NCI-H187 treated with DMSO at 0.1 percent for 48 hours (cell line): ENCODE data around the gene AQP5.
"Not testable (repeated sequence)": the region's sequence is repeated elsewhere in the genome, so short reads cannot be mapped to it uniquely, and the experiment has no call there.

Experiments
- DNase-seq: peaks from one replicate; lab custom pipeline; 2025; lab: John Stamatoyannopoulos, UW

Gene AQP5

GRCh38 chr12:49980501-49981349, 19.1 kb downstream of the AQP5 start:
- DNase-seq = no peak

DNA sequence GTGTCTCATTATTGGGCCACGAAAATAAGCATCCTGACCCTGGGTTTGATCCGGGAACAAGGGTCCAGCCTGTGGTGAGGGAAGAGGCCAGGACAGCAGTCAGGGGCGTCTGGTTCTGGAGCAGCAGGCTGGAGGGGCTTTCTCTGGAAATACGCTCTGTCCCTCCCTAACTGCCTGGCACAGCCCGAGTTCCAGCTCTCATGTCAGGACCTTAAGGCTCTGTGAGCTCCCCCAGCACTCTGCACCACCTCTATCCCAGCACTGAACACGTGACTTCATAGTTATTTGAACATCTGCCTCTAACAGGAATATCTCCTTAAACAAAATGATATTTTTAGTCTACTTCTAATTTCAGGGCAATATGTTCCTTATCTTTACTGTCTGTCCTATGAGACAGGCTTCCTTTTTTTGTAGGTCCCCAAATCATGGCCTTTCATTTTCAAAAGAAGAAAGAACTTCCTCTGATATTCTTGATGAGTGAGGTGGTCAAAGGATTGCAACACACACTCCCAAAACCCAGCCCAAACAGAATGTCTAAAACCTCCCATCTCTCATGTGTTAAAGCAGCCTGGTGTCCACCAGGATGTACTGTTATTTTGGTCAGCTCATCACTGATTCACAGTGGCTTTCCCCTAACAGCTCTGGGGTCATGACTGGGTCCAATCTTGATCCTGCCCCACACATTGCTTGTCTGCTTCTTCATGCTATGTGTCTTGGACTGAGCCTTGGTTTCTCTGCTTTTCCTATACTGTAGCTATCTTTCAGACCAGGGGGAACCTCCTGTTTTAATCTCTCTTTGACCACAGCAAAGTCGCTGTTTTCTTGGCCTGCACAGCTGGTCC, 20.8 kb downstream of the AQP5 start:
- no peak for DNase-seq

DNA sequence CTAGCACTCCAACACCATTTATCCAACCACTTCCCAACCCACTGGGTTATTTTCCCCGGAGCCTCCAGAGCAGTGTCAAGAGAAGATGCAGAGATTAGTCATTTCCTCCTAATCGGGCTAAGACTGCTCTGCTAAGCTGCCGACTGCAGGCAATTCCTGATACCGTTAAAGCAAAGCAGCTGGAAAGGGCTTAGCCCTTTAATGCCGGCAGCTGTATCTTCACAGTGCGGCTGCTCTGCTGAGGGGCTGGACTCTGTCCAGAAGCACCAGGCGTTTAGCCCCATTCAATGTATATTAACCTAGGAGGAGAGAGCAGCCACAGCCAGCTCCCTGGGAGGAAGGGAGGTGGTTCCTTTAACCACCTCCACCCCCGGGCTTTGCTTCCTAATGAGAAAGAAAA, 22.2 kb downstream of the AQP5 start:
- no peak for DNase-seq

DNA sequence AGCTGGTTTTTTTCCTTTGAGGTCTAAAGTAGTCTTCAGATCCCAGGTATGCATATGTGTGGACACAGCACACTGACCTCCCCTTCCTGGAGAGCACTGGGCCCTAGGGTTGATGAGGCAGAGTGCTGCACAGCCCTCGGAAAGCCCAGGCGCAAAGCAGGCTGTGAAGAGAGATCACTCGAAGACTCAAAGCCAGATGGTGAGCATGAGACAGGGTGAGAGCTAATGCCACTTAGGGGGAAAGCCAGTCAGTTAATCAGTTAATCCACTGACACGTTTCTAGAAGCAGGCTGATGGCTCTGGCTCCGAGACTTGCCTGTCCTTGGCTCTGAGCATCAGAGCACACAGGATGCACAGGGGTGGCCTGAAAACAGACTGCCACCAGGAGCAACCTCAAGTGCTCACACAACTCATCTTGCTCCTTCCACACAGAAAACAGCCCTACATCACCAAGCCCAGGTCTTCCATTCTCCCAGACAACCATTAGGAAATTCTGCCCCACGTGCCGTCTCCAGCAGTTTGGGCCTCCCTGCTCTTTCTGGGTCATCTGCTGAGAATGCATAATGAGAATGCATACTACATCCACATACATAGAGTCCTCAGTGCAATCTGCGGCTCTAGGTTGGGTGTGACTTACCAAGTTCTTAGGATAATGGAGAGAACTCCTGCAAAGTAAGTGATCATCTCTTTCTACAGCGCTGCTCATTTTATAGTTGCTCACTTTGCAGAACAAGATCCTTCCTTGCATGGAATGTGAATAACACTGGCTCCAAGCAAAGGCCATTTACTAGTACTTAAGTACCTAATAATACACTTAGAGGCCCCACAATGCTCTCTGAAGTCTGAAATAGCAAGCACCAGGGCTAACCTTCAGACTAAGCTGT, 23.0 kb downstream of the AQP5 start:
- no peak for DNase-seq

DNA sequence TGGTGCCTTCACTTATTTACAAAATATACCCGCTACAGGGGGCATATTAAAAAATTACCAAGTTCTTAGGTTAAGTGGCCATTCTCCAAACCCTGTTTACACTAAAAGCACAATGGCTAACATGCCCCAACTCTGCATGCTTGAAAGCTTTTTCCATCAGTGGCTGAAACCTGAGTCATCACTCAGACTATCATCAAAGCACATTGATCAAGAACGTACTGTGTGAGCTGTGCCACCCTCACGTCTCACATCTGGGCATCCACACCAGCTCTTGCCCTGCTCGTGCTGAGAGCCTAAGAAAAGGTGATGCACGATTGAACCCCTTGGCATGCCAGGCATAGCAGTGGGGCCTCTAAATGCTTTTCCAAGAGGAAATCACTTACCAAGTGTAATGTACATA, 24.3 kb downstream of the AQP5 start:
- no peak for DNase-seq

GRCh38 chr12:49986476-49986875, 24.8 kb downstream of the AQP5 start:
- DNase-seq = not testable (repeated sequence)

DNA sequence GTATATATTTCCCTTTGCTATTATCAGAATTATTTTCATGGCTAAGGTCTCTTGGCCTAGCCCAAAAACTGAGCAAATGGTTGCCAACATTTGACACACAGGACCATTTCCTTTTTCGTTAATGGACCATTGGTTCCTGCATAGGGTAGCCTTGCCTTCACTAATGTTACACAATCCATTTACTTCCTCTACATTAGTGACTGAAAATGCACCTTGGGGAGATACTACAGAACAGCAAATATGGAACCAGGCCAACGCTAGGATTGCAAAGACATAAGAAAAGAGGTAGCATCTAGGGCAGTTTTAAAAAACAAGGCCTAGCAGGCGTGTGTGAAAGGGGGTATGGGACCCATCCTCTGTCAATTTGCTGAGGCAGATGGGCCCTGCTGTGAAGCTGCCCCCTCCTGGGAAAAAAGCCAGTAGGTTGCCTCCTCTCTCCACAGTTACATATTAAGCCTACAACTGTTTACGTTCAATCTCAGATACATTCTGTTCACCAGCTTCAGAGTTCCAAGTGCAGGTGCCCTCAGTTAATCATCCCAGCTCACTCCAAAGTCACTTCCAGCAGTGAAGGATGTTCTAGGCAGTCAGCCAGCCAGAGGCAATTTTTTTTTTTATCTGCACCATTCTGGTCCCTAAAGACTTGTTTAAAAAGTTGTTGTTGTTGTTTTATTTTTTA, 26.1 kb downstream of the AQP5 start:
- DNase-seq = no peak

DNA sequence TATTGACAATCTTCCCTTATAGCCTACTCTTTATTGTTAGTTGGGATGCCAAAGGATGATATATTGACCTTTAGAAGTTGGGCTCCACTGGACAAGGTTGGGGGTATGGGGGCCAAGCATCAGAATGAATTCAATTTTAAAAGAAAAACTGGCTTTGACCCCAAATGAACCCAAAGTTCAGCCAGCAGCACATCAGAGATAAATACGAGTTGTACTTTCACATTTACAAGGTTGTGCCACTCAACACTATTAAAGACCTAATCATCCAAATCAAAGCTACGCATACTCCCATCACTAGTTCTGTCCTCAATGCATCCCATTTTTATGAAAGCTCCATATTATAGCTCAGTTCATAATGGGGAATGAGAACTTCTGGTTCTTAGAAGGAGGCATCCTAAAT, 27.7 kb downstream of the AQP5 start:
- not testable (repeated sequence) for DNase-seq

- DNase-seq = no peak
Measured at GRCh38 chr12:49990273-49990672, 28.6 kb downstream of the AQP5 start.

GRCh38 chr12:49998453-49998852, 36.8 kb downstream of the AQP5 start:
- DNase-seq = no peak

- DNase-seq = no peak
Measured at GRCh38 chr12:50003595-50003994, 41.9 kb downstream of the AQP5 start.

DNA sequence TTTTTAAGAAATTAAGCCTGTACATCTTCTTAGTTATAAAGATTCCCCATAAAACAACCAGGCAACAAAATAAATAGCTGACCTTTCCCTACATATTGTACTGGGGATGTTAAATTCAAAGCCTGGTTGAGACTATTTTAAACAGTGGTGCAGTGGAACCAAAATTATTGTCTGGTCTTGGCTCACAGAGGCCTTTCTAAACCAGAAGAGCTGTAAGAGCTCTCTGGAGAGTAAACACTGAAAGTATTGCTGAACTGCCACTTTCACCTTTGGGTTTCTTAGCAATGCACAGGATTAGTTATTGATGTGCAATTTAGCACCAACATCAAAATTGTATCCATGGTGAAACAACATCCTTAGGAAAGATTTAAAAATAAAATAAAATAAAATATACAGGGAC, 43.0 kb downstream of the AQP5 start:
- no peak for DNase-seq

GRCh38 chr12:50005175-50005574, 43.5 kb downstream of the AQP5 start:
- DNase-seq = no peak

- DNase-seq = no peak
Measured at GRCh38 chr12:50006280-50006679, 44.6 kb downstream of the AQP5 start.

DNA sequence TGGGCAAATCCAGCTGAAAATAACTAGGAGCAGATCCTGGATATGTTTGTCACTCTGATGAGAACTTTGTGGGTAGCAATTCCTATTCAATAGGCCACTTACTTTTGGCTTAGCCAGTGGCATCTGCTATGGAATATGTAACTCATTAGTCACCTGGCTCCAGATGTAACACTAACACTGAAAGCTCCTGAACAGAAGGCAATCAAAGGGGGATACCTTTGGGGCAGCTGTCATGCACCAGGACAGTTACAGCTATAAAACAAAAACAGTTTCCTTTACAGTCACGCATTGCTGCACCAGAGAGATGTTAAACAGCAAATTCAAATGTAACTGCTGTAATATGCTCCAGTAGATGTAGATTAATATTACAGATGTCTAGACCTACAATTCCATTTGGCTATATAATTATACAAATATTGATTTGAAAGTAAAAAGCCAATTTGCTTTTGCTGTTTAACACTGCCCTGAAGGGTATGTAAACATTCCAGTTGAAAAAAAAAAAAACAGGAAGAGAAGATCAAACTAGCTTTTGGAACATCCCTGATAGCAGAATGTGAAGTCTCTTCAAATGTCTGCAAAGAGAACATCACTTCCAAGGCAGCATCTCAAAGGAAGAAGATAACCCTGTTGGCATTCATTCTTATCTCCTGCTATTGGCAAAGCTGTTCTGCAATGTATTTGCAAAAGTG, 45.2 kb downstream of the AQP5 start:
- DNase-seq = no peak

GRCh38 chr12:50013361-50014147, 51.9 kb downstream of the AQP5 start:
- DNase-seq = no peak

DNA sequence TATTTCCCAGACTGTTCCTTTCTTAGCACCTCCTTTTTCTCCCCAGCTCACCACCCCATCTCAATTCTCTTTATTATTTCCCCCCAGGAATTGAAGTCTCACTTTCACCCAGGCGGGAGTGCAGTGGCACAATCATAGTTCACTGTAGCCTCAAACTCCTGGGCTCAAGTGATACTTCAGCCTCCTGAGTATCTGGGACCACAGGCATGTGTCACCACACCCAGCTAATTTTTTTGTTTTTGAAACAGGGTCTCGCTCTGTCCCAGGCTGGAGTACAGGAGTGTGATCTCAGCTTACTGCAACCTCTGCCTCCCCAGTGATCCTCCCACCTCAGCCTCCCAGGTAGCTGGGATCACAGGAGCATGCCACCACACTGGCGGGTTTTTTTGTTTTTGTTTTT, 52.7 kb downstream of the AQP5 start:
- DNase-seq = no peak
